GM18517 (cell line): ENCODE results near the gene ARHGAP27.
"Not testable (repeated sequence)": the region's sequence is repeated elsewhere in the genome, so short reads cannot be mapped to it uniquely, and the experiment has no call there.

Experiments
- ATAC-seq: cut with Tn5 transposase; IDR thresholded peaks from one replicate; pipeline ENCODE4 v1.9.1; 2021; ENCODE audit warnings: mild to moderate bottlenecking, moderate library complexity; ENCODE audit not compliant: unreplicated experiment

Gene ARHGAP27

GRCh38 chr17:45366691-45367090 lies 66.0 kb downstream of the ARHGAP27 start:
- no peak for ATAC-seq

GRCh38 chr17:45366049-45366448 lies 66.6 kb downstream of the ARHGAP27 start:
- ATAC-seq: no peak

DNA sequence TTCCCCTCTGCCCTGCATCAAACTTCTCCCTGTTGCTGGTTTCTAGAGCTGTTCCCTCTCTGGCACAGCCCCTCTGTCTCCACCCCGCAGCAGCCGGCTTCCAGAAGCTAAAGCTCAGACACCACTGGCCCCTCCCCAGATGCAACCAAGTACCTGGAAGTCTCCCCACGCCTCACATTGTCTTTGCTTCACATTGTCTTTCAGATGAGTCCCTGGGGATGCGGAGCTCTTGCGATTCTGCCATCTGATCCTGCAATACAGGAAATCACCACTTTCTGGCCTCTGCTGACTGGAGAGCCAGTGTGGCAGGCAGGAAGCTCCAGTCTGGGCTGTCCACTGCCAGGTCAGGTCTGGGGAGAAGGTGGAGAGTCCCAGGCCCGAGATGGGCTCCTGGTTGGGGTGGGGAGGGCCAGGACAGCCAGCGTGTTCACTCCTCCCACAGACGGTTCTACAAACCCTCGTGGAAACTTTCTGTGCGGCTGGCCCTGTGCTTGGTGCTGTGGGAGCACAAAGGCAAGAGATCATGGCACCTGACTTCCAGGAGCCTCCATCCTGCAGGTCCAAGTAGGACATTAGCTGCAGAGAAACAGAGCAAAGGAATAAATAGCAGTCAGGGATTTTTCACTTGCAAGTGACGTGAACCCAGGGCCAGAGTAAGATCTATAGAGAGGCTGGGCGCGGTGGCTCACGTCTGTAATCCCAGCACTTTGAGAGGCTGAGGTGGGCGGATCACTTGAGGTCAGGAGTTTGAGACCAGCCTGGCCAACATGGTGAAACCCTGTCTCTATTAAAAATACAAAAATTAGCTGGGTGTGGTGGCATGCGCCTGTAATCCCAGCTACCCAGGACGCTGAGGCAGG lies 67.9 kb downstream of the ARHGAP27 start:
- ATAC-seq: no peak

DNA sequence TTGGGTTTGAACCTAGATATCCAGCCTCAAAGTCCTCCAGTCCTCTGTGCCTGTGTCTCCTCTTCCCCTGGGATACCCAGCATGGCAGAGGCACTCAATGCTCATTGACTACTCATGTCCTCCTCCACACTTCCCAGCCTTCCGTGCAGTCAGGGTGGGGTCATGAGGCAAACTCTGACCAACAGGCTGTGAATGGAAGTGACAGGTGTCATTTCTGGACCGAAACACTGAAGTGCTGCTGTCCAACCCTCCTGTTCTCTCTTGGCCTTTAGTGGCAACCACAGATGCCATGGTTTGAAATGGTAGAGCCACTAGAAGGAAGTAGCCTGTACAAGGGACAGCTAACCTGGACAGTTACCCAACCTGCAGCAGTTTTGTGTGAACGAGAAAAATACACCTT lies 69.2 kb downstream of the ARHGAP27 start:
- no peak for ATAC-seq

DNA sequence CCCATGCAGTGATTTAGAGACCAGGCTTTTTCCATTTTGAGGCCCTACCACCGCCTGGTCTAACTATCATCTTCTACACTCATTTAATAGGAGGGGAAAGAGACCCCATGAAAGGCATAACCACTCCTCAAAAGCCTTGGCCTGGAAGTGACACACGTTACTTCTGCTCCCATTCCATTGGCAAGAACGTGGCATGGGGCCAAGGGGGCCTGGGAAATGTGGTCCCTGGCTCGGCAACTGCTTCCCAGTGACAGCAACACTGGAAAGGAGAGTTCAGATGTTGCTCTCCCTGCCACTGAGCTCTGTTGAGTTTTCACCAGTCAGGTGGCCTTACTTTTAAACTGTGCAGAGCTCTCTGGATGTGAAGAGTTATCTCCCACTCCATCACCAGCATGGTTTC lies 70.7 kb downstream of the ARHGAP27 start:
- no peak for ATAC-seq

GRCh38 chr17:45361451-45361850 lies 71.2 kb downstream of the ARHGAP27 start:
- no peak for ATAC-seq

GRCh38 chr17:45357364-45357997 lies 75.2 kb downstream of the ARHGAP27 start:
- ATAC-seq: no peak

DNA sequence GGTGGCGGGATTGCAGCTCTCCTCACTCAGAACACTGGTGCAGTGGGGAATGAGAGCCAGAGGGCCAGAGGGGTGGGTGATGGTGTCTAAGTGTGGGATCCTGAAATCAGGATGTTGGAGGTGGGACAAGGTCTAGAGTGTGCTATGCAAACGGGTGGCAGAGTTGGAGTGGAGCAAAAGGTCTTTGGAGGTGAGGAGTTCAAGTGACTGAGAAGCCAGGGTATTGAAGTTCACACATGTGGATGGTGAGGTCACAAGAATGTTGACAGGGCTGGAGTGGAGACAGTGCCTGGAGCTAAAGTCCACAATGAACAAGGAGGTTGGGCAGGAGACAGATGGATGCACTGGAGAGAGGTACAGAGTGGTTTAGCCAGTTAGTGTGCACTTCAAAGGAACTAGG lies 77.6 kb downstream of the ARHGAP27 start:
- no peak for ATAC-seq

GRCh38 chr17:45353043-45353442 lies 79.6 kb downstream of the ARHGAP27 start:
- no peak for ATAC-seq

DNA sequence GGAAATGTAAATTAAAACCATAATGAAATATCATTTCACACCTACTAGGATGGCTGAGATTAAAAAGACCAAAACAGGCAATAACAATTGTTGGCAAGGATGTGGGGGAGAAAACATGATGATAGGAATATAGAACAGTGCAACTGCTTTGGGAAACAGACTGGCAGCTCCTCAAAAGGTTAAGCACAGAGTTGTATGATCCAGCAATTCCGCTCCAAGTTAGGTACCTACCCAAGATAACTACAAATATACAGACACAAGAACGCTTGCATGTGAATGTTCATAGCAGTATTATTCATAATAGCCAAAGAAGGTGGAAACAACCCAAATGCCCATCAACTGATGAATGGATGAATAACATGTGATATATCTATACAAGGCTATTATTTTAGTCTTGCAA lies 80.8 kb downstream of the ARHGAP27 start:
- no peak for ATAC-seq

- no peak for ATAC-seq
Measured at GRCh38 chr17:45347444-45347843, 85.2 kb downstream of the ARHGAP27 start.

DNA sequence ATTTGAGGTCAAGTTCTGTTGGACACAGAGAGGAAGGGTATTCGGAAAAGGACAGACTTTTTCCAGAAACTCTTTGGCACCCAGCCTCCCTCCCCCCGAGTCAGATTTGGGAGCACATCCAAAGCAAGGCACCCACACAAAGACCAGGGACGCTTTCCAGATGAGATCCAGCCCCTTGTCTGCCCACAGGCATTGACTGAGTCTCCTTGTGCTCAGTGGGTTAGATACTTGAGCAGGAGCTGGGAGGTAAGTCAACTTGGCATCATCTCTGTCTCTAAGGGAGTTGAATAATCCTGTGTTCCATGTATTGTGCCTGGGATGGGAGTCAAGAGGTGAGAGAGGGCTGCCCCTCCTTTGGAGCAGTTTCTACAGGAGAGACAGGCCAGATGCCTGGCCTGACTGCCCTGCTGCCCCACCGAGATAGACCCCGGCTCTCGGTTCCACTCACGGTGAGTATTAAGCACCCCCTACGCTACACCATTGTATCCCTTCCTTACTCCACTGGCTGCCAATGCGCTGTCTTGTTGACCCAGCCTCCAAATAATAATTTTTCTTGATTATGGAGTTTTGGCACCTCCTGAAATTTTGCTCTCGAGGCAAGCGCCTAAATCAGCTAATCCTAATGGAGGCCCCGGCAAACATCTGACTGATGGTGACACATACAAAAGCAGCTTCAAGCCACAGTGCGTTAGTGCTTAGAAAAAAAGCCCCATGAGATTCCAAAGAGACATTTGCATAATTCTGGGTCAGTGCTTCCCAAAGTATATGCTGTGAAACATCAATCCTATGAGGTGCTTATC lies 86.3 kb downstream of the ARHGAP27 start:
- ATAC-seq: no peak

GRCh38 chr17:45345554-45346215 lies 87.0 kb downstream of the ARHGAP27 start:
- ATAC-seq: no peak

- ATAC-seq: no peak
Measured at GRCh38 chr17:45345246-45345553, 87.5 kb downstream of the ARHGAP27 start.

DNA sequence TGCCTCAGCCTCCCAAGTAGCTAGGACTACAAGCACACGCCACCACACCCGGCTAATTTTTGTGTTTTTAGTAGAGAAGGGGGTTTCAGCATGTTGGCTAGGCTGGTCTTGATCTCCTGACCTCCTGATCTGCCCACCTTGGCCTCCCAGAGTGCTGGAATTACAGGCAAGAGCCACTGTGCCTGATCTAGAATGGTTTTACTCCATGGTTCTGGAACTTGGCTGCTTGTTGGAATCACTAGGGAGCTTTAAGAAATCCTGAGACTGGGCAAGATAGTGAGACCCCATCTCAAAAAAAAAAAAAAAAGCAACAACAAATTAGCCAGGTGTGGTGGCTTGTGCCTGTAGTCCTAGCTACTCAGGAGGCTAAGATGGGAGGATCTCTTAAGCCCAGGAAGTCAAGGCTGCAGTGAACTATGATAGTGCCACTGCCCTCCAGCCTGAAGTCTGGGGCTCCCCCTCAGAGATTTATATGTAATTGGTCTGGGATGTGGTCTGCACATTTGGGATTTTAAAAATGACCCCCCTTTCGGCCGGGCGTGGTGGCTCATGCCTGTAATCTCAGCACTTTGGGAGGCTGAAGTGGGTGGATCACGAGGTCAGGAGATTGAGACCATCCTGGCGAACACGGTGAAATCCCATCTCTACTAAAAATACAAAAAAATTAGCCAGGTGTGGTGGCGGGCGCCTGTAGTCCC lies 88.6 kb downstream of the ARHGAP27 start:
- not testable (repeated sequence) for ATAC-seq
